Chondrocyte (in vitro differentiated cells): ENCODE measurements around the gene TPGS1. TPM values are rescaled to one million over a fixed set of nuclear protein-coding genes. Genes with fewer than 3 reads are reported as not detected.

Experiments used
- DNase-seq: peaks from one replicate; pipeline ENCODE4 v3.0.0; 2021; ENCODE audit warnings: mixed read lengths, low spot score
- H3K27ac Mint-ChIP-seq: one replicate; pipeline ENCODE4 v1.8.0; 2021; ENCODE audit warnings: mild to moderate bottlenecking, moderate library complexity, mixed read lengths; ENCODE audit not compliant: unreplicated experiment
- H3K27me3 Mint-ChIP-seq: 2 replicates; pipeline ENCODE4 v1.8.0; 2021; ENCODE audit warnings: low read depth, mixed read lengths
- H3K36me3 Mint-ChIP-seq: 2 replicates; pipeline ENCODE4 v1.8.0; 2021; ENCODE audit warnings: low read depth, mixed read lengths
- H3K4me1 Mint-ChIP-seq: 2 replicates; pipeline ENCODE4 v1.8.0; 2021; ENCODE audit warnings: low read depth, mild to moderate bottlenecking, mixed read lengths
- H3K4me3 Mint-ChIP-seq: one replicate; pipeline ENCODE4 v1.8.0; 2021; ENCODE audit warnings: mild to moderate bottlenecking, moderate library complexity, mixed read lengths; ENCODE audit not compliant: unreplicated experiment
- H3K9me3 Mint-ChIP-seq: 2 replicates; pipeline ENCODE4 v1.8.0; 2021; ENCODE audit warnings: low read depth, mixed read lengths
- CTCF ChIP-seq: fragments of 200-600 bp; sonication (generic); IDR thresholded peaks from 2 replicates; pipeline ENCODE4 v1.5.0; 2021; ENCODE audit warnings: antibody characterized with exemption, mild to moderate bottlenecking, moderate library complexity
- total RNA-seq: library from RNA; stranded (reverse); gene quantifications from 3 replicates; pipeline ENCODE4 v1.2.1, GENCODE V29; 2021

Gene TPGS1
- total RNA-seq, 1 donor from 2014 or later, result 22.6 TPM

- DNase-seq, result peak; percentile 58
- Mint-ChIP-seq H3K4me1 (peaks cover 10% of the 10 kb centered on the region), H3K27ac (no peak overlapping the region), H3K27me3 (no peaks in the 10 kb centered on the region), H3K36me3 (no peaks in the 10 kb centered on the region), H3K4me3 (no peak overlapping the region), H3K9me3 (no peaks in the 10 kb centered on the region)
- TF ChIP-seq CTCF, result no peak
Observed at GRCh38 chr19:554817-555216, 47.5 kb downstream of the TPGS1 start.

- no peak overlapping the region for H3K27ac Mint-ChIP-seq
- no peak for TF ChIP-seq CTCF
- H3K9me3 Mint-ChIP-seq, result no peaks in the 10 kb centered on the region
- H3K4me3 Mint-ChIP-seq, result no peak overlapping the region
- H3K4me1 Mint-ChIP-seq, result peaks cover 10% of the 10 kb centered on the region
- H3K36me3 Mint-ChIP-seq, result no peaks in the 10 kb centered on the region
- no peaks in the 10 kb centered on the region for H3K27me3 Mint-ChIP-seq
- peak; percentile 68 for DNase-seq
Observed at GRCh38 chr19:555474-555808, 48.1 kb downstream of the TPGS1 start.

- DNase-seq, result peak; percentile 82
- no peak for TF ChIP-seq CTCF
- Mint-ChIP-seq H3K4me3 (no peak overlapping the region), H3K36me3 (no peaks in the 10 kb centered on the region), H3K27ac (no peak overlapping the region), H3K9me3 (no peaks in the 10 kb centered on the region), H3K4me1 (peaks cover 6% of the 10 kb centered on the region), H3K27me3 (no peaks in the 10 kb centered on the region)
Observed at GRCh38 chr19:556611-557382, 49.5 kb downstream of the TPGS1 start.

GRCh38 chr19:558770-559439 lies 51.6 kb downstream of the TPGS1 start:
- TF ChIP-seq CTCF, result no peak
- H3K9me3 Mint-ChIP-seq, result no peaks in the 10 kb centered on the region
- H3K36me3 Mint-ChIP-seq, result no peaks in the 10 kb centered on the region
- H3K27me3 Mint-ChIP-seq, result no peaks in the 10 kb centered on the region
- peaks cover 6% of the 10 kb centered on the region for H3K4me1 Mint-ChIP-seq
- DNase-seq, result peak; percentile 66
- no peak overlapping the region for H3K27ac Mint-ChIP-seq
- no peak overlapping the region for H3K4me3 Mint-ChIP-seq

- TF ChIP-seq CTCF, result no peak
- Mint-ChIP-seq H3K36me3 (no peaks in the 10 kb centered on the region), H3K4me1 (peaks cover 6% of the 10 kb centered on the region), H3K9me3 (no peaks in the 10 kb centered on the region), H3K27me3 (no peaks in the 10 kb centered on the region), H3K27ac (no peak overlapping the region), H3K4me3 (no peak overlapping the region)
- no peak for DNase-seq
Observed at GRCh38 chr19:560121-560520, 52.8 kb downstream of the TPGS1 start.
